ENCODE data around the gene SCN8A.

DNA sequence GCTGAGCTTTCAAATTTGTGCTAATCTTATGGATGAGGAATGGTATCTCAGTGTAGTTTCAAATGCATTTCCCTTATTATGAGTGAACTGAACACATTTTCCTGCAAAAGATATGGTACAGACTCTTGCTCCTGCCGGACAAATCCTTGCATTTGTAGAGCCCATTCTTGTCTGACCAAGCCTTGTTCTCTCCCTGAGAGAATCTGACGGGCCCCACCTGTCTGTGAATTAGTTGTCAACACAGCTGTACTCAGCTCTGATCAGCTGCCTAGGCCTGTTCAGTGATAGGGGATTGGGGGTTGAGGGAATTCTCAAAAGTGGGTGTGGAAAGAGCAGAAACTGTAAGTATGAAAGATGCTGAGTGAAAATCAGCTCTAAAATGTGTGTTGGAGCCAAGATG, 42.8 kb upstream of the SCN8A start:
- TF ChIP-seq CTCF (IDR thresholded peaks at IDR 0.05; ENCODE audit: poor library complexity) (no peak), EZH2phosphoT487 (IDR thresholded peaks at IDR 0.05; ENCODE audit: low read depth, severe bottlenecking, unreplicated experiment) (no peak), EZH2 (IDR thresholded peaks at IDR 0.05; ENCODE audit: borderline replicate concordance) (no peak)
